Measurements from ENCODE around the gene E2F2. TPM values are rescaled to one million over a fixed set of nuclear protein-coding genes. Genes with fewer than 3 reads are reported as not detected.

E2F2 gene
- total and polyA plus RNA-seq, 2 of the 13 experiments (the other 11 are each of a cell fraction or from before 2014, with no cell fraction given) = 0.65 to 6.6 TPM

- Histone ChIP-seq H3K9me3 (ENCODE audit: low read length) (no peaks in the 10 kb centered on the region), H2AFZ (ENCODE audit: low read length) (no peak overlapping the region), H3K27ac (ENCODE audit: extremely low read length, insufficient read depth, low read length) (no peak overlapping the region), H3K27me3 (ENCODE audit: control insufficient read depth in 1 of 2, insufficient read depth in 2 of 2, low read length in 2 of 2) (no peaks in the 10 kb centered on the region), H3K79me2 (ENCODE audit: insufficient read depth, low read length) (no peaks in the 10 kb centered on the region), H4K20me1 (ENCODE audit: insufficient read depth, low read length) (no peaks in the 10 kb centered on the region), H3K36me3 (replicated peaks in 1 of 2; ENCODE audit: control insufficient read depth in 1 of 2, insufficient read depth in 2 of 2, low read length in 2 of 2) (no peaks in the 10 kb centered on the region; a peak in 1 of 5 replicates), H3K4me3 (replicated peaks in 1 of 3; ENCODE audit: insufficient read depth in 1 of 3, low read depth in 2 of 3, low read length in 3 of 3) (peak overlapping the region; percentile 75 to 83 (median 77); a peak in 5 of 6 replicates), H3K4me1 (ENCODE audit: insufficient read depth, low read length) (peaks cover 73% of the 10 kb centered on the region), H3K4me2 (ENCODE audit: low read depth, low read length) (peak overlapping the region; percentile 90), H3K9ac (ENCODE audit: insufficient read depth, low read depth, low read length) (peak overlapping the region; percentile 65)
- BruUV-seq (replicated peaks) = no TSS peak
- 49% methylated on average over 6 of the region's 8 CpGs for WGBS (ENCODE audit: low lambda C conversion rate)
- ATAC-seq (peak; percentile 10; the same call in 2 of the 3 replicates), FAIRE-seq (no peak), DNase-seq (ENCODE audit: low spot score) (no peak)
- TF ChIP-seq ZNF331 (CRISPR knock-in tag; IDR thresholded peaks at IDR 0.05) (no peak), NKX3-1 (CRISPR knock-in tag; IDR thresholded peaks at IDR 0.05) (no peak), ZNF251 (CRISPR knock-in tag; IDR thresholded peaks at IDR 0.05) (no peak), PRDM4 (CRISPR knock-in tag; IDR thresholded peaks at IDR 0.05; ENCODE audit: borderline replicate concordance) (no peak), MEF2D (CRISPR knock-in tag; IDR thresholded peaks at IDR 0.05) (no peak), ZSCAN20 (CRISPR knock-in tag; IDR thresholded peaks at IDR 0.05; ENCODE audit: borderline replicate concordance) (no peak), ZMYM3 (CRISPR knock-in tag; IDR thresholded peaks at IDR 0.05) (0 out of 2 replicates have a peak, but pooled peaks have one; percentile 10), ZNF7 (CRISPR knock-in tag; IDR thresholded peaks at IDR 0.05) (peak; percentile 22; the same call in 1 of the 2 replicates), SIX4 (CRISPR knock-in tag; IDR thresholded peaks at IDR 0.05) (no peak), ZNF33A (CRISPR knock-in tag; IDR thresholded peaks at IDR 0.05; ENCODE audit: borderline replicate concordance) (no peak), ZNF629 (CRISPR knock-in tag; conservative IDR thresholded peaks at IDR 0.05) (peak; percentile 77), ZNF253 (CRISPR knock-in tag; IDR thresholded peaks at IDR 0.05; ENCODE audit: borderline replicate concordance) (no peak)
- TF ChIP-seq, protein P1, sequence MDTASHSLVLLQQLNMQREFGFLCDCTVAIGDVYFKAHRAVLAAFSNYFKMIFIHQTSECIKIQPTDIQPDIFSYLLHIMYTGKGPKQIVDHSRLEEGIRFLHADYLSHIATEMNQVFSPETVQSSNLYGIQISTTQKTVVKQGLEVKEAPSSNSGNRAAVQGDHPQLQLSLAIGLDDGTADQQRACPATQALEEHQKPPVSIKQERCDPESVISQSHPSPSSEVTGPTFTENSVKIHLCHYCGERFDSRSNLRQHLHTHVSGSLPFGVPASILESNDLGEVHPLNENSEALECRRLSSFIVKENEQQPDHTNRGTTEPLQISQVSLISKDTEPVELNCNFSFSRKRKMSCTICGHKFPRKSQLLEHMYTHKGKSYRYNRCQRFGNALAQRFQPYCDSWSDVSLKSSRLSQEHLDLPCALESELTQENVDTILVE (CRISPR knock-in tag; IDR thresholded peaks at IDR 0.05) = no peak
- ChIA-PET POLR2A (interaction anchor here (1.3 kb wide), 1 partner anchor 185 kb away, joined by 7 read pairs; the partner anchor contains the start of gene HNRNPR), CTCF (ENCODE audit: low intra/inter-chr PET ratio, low total read pairs) (no interaction called here)
- in situ Hi-C loops (cut with HindIII; ENCODE audit: extremely low pct_ligation_motif_present, low pct_unique_long_range_greater_than_20kb) = loop anchor here (5.0 to 10.0 kb wide), 2 partner anchors 32 to 185 kb away; partner anchors contain the start of gene HNRNPR
- intact Hi-C loops (cut with micrococcal nuclease; ENCODE audit: unreplicated experiment) = loop anchor here (10.0 kb wide), 1 partner anchor 165 kb away; the partner anchor contains the start of gene ZNF436
These were observed 1.6 kb downstream of the E2F2 start for GRCh38 chr1:23529146-23530086.

Data from HepG2 (cell line).